GM21717 (cell line): Measurements from ENCODE around the gene KCNQ4.

Experiments
- ATAC-seq: cut with Tn5 transposase; IDR thresholded peaks from one replicate; pipeline ENCODE4 v1.9.1; 2021; ENCODE audit warnings: mild to moderate bottlenecking, moderate library complexity; ENCODE audit not compliant: unreplicated experiment

The KCNQ4 gene

GRCh38 chr1:40776236-40777072 lies 7.1 kb upstream of the KCNQ4 start:
- no peak for ATAC-seq

- no peak for ATAC-seq
These were observed 6.2 kb upstream of the KCNQ4 start for GRCh38 chr1:40777224-40777970.

- no peak for ATAC-seq
These were observed 2.6 kb upstream of the KCNQ4 start for GRCh38 chr1:40780678-40781607.

- no peak for ATAC-seq
These were observed 2.0 kb upstream of the KCNQ4 start for GRCh38 chr1:40781608-40781971.

GRCh38 chr1:40782371-40782956 lies 1.1 kb upstream of the KCNQ4 start:
- no peak for ATAC-seq

GRCh38 chr1:40784141-40784770 lies 669 bp downstream of the KCNQ4 start:
- no peak for ATAC-seq

GRCh38 chr1:40784771-40785151 lies 1.2 kb downstream of the KCNQ4 start:
- no peak for ATAC-seq

- no peak for ATAC-seq
These were observed 1.9 kb downstream of the KCNQ4 start for GRCh38 chr1:40785446-40785845.

GRCh38 chr1:40786171-40786994 lies 2.8 kb downstream of the KCNQ4 start:
- ATAC-seq, result no peak

- no peak for ATAC-seq
These were observed 3.6 kb downstream of the KCNQ4 start for GRCh38 chr1:40786995-40787705.

GRCh38 chr1:40787737-40788560 lies 4.4 kb downstream of the KCNQ4 start:
- ATAC-seq, result no peak

GRCh38 chr1:40788561-40789341 lies 5.2 kb downstream of the KCNQ4 start:
- ATAC-seq, result no peak

GRCh38 chr1:40789342-40789598 lies 5.7 kb downstream of the KCNQ4 start:
- no peak for ATAC-seq

- ATAC-seq, result no peak
These were observed 6.3 kb downstream of the KCNQ4 start for GRCh38 chr1:40789661-40790430.

- ATAC-seq, result no peak
These were observed 8.4 kb downstream of the KCNQ4 start for GRCh38 chr1:40792036-40792435.

- no peak for ATAC-seq
These were observed 10.0 kb downstream of the KCNQ4 start for GRCh38 chr1:40793617-40794016.

- ATAC-seq, result no peak
These were observed 10.5 kb downstream of the KCNQ4 start for GRCh38 chr1:40794048-40794447.
